ENCODE results near the gene LPAR6. TPM values are rescaled to one million over a fixed set of nuclear protein-coding genes. Genes with fewer than 3 reads are reported as not detected.

LPAR6 gene
- total and polyA plus RNA-seq, 2 of the 4 experiments (the other 2 are of a cell fraction): 1.4 to 2.0 TPM

DNA sequence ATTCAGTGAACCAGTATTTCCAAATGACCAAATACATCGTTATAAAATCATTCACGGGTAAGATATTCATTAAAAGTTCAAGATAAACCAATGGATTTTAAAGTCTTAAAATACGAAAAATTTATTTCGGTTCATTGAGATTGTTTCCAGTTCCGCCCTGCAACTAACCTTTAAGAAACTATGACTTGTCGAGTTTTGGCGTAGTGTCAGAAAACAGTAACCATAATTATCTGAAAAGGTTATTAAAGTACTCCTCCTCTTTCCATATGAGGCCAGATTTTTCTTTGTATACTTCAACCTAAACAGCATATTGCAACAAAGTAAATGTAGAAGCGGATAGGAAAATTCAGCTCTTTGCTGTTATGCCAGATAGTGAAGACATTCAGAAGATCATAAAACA is 26.1 kb downstream of the LPAR6 start:
- no peaks in the 10 kb centered on the region for H3K36me3 ChIP-seq (ENCODE audit: control insufficient read depth, insufficient read depth, low read length)
- ATAC-seq (ENCODE audit: low read depth): no peak
- no TSS peak for BruUV-seq (replicated peaks)
- dilution Hi-C loops (cut with HindIII; ENCODE audit: low sequenced_read_pairs, unreplicated experiment): no loop called here
- H3K4me2 ChIP-seq (ENCODE audit: low read depth, low read length): no peak overlapping the region
- no peak overlapping the region for H2BK5ac ChIP-seq (ENCODE audit: low read depth, low read length, poor library complexity, severe bottlenecking)
- no peak overlapping the region for H3K4ac ChIP-seq (ENCODE audit: low read depth, low read length)
- peaks cover 3 to 5% of the 10 kb centered on the region in 2 experiments; a peak in 2 of 4 replicates for H3K79me1 ChIP-seq (ENCODE audit: low read depth in 1 of 2, low read length in 2 of 2)
- H4K5ac ChIP-seq (ENCODE audit: low read depth, low read length): no peak overlapping the region
- H2AK9ac ChIP-seq (replicated peaks; ENCODE audit: low read depth, low read length, poor library complexity): no peak overlapping the region
- H3K4me3 ChIP-seq (ENCODE audit: insufficient read depth, low read depth, low read length): no peak overlapping the region
- no peak overlapping the region for H3K56ac ChIP-seq (ENCODE audit: extremely low read depth, insufficient read depth, low read length)
- no peak for DNase-seq
- intact Hi-C loops (cut with micrococcal nuclease): no loop called here
- no peak overlapping the region for H3K27ac ChIP-seq (ENCODE audit: insufficient read depth, low read length)
- CTCF ChIA-PET: interaction anchor here (0.7 kb wide), 1 partner anchor 29 kb away, joined by 3 read pairs; no protein-coding TSS in a partner anchor
- no peak overlapping the region for H2AFZ ChIP-seq (replicated peaks; ENCODE audit: low read length, poor library complexity)
- H2BK120ac ChIP-seq (ENCODE audit: low read depth, low read length): no peak overlapping the region
- no peak overlapping the region for H2AK5ac ChIP-seq (ENCODE audit: low read depth, low read length)
- no peak overlapping the region for H4K8ac ChIP-seq (ENCODE audit: low read depth in 2 of 2, low read length in 2 of 2)
- H2BK20ac ChIP-seq (ENCODE audit: low read depth, low read length): no peak overlapping the region
- no peaks in the 10 kb centered on the region; the same call in 1 of the 2 replicates for H3K9me1 ChIP-seq (ENCODE audit: insufficient read depth, low read length)
- no peak for TF ChIP-seq MAZ (IDR thresholded peaks at IDR 0.05; ENCODE audit: borderline replicate concordance, low read depth, low read length)
- no peak for TF ChIP-seq POLR2A (IDR thresholded peaks at IDR 0.05; ENCODE audit: low read depth, low read length)
- TF ChIP-seq MXI1 (IDR thresholded peaks at IDR 0.05; ENCODE audit: borderline replicate concordance, low read depth, low read length): no peak
- TF ChIP-seq CHD1 (IDR thresholded peaks at IDR 0.05; ENCODE audit: low read depth, low read length): no peak
- TF ChIP-seq RFX5 (IDR thresholded peaks at IDR 0.05; ENCODE audit: low read depth, low read length): no peak
- no peak for TF ChIP-seq NFE2L2 (IDR thresholded peaks at IDR 0.05; ENCODE audit: low read depth, low read length)
- TF ChIP-seq, protein P1, sequence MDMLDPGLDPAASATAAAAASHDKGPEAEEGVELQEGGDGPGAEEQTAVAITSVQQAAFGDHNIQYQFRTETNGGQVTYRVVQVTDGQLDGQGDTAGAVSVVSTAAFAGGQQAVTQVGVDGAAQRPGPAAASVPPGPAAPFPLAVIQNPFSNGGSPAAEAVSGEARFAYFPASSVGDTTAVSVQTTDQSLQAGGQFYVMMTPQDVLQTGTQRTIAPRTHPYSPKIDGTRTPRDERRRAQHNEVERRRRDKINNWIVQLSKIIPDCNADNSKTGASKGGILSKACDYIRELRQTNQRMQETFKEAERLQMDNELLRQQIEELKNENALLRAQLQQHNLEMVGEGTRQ (IDR thresholded peaks at IDR 0.05; ENCODE audit: low read depth, low read length): no peak
- H3K14ac ChIP-seq (replicated peaks; ENCODE audit: low read depth, low read length): no peak overlapping the region
- H3K27me3 ChIP-seq (ENCODE audit: control insufficient read depth, insufficient read depth, low read length): no peaks in the 10 kb centered on the region
- H2BK15ac ChIP-seq (ENCODE audit: low read depth, low read length): no peak overlapping the region
- peaks cover 2% of the 10 kb centered on the region; the same call in 1 of the 2 replicates for H3K9me3 ChIP-seq (ENCODE audit: control insufficient read depth, insufficient read depth, low read length)
- no peaks in the 10 kb centered on the region for H4K20me1 ChIP-seq (ENCODE audit: insufficient read depth, low read length)
- POLR2A ChIA-PET (ENCODE audit: unreplicated experiment): no interaction called here
- no peak overlapping the region for H4K91ac ChIP-seq (ENCODE audit: insufficient read depth, low read depth, low read length)
- WGBS, 2 experiments (ENCODE audit: extremely low coverage in 2 of 2, insufficient read length in 1 of 2): no CpG with 5 or more reads among the region's 8 CpGs
- H3K18ac ChIP-seq (ENCODE audit: low read depth, low read length): no peak overlapping the region
- no peak overlapping the region for H3K23ac ChIP-seq (ENCODE audit: low read depth, low read length)
- H3K4me1 ChIP-seq (ENCODE audit: control insufficient read depth, insufficient read depth, low read length): no peaks in the 10 kb centered on the region
- H3K9ac ChIP-seq (ENCODE audit: low read depth, low read length): no peak overlapping the region
- in situ Hi-C loops (cut with MboI; ENCODE audit: low sequenced_read_pairs): no loop called here

Measured in IMR-90 (cell line).